ENCODE data around the gene CPVL.

Gene CPVL

DNA sequence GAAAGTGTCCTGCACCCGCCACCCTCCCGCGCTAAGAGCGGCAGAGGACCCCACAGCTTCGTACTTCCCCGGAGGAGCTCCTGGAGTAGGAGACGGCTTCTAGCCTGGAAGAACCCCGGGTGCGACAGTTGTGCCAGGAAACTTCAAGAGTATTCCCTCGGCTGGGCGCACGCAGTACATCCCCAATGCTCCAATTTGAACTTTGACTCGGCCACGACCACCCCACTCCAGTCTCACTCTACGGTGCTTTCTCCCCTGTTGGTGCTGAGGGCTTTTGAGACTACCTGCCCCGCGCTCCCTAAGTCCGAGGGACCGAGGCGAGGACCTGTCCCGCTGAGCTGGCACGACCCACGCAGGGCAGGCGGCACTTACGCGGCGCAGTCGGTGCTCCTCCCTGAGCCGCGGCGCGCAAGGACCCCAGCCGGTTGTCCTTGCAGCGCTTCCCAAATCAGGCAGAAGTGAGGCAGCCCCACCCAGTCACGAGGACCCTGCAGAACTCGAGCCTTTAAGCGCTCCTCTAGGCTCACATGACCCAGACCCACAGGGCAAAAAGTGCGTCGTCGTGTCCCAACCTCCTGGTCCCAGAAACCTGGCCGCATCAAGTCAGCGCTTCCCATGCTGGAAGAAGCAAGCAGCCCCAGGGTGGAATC, at the start of gene CPVL:
Gene CPVL, minus strand, starts transcription at position 481 of the 650 bp plus-strand sequence. CDS start 25,476 bp downstream, outside the sequence.
- DNase-seq (ENCODE audit: low read depth): no peak

DNA sequence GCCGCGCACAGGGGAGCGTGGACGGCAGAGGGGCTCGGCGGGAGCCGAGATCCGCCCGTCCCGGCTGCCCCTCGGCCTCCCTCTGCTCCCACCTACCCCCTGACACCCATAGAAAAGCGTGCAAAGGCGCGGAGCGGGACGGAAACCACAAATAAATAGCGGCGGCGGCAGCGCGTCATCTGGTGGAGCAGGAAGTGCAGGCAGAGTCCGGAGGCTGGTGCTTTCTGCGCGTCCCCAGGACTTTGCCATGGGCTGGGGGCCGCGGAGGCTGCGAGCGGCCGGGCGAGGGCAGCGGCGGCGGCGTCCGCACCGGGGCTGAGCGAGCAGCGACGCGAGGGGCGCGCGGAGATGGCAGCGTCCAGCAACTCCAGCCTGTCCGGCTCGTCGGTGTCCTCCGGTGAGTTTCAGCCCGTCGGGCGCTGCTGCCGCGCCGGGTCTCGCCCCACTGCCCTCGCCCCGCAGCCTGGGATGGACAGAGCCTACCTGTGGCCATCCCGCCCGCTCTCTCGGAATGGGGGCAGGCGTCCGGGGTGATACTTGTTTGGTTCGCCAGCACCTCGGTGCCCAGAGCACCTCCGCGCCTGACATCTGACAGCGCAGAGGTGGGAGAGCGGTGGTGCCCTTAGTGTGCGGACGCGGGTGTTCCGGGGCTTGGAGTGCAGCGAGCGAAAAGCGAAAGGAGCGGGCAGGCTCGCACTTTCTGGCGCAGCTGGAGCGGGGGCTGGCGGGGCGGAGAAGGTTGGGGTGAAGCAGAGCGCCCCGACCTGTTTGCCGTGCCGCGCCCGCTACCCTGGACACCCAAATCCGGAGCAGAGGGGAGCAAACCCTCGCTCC, 48.5 kb upstream of the CPVL start, which contains the start of gene CHN2:
Gene CHN2, plus strand, starts transcription at position 182 of the 834 bp plus-strand sequence.
- peak; percentile 4 for DNase-seq (ENCODE audit: low read depth)

DNA sequence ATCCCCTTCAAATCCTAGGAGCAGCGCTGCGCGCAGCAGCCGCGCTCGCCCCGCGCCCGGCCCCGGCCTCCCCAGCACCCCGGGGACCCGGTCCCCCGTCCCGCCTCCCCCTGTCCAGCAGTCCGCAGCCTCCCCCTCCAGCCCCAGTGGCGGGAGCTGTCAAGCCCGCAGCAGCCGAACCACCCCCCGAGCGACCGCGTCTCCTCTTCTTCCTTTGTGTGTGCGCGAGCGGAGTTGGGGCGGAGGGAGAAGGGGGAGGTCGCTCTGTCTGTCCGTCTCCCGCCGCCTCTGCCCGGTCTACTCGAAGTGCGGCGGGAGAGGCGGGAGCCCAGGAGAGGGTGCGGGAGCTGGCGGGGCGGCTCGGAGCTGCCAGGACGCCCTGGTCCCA, 47.9 kb upstream of the CPVL start:
- no peak for DNase-seq (ENCODE audit: low read depth)

DNA sequence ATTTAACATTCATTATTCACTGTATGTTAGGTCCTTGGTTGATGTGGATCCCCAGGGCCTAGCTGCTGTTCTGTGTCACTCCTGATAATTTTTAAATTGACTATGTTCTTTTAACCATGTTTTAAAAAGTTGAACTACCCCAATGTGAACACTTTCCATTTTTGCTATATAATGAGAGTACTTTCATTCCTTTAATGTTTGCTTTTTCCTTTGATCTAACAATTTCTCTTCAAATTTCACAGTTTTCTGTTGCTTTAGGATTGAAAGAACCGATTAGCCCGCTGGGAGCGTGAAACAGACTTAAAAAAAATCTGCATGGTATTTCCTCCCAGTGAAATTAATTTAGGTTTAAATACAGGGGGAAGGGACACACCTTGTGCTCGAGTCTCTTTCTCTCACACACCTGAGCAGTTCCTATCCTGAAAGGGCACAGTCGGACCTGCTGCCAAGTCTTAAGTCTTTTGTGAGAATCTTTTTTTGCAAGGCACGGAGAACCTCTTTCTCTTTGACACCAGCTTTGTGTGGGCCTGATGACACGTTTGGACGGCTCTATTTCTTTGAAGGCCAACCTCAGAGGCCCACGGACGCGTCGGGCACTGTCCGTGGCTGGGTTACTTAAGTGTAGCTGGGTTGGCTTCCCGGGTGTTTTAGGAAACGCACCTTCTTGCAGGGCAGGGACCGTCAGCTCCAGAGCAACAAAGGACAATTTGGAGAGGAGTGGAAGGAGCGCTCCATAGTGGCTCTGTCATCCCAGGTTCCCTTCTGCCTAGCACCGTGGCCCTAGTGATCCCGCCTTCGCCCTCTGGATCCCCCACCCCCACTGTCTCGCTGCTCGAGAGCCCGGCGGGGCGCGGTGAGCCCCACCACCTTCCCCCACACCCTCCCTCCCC, 47.2 kb upstream of the CPVL start:
- no peak for DNase-seq (ENCODE audit: low read depth)

DNA sequence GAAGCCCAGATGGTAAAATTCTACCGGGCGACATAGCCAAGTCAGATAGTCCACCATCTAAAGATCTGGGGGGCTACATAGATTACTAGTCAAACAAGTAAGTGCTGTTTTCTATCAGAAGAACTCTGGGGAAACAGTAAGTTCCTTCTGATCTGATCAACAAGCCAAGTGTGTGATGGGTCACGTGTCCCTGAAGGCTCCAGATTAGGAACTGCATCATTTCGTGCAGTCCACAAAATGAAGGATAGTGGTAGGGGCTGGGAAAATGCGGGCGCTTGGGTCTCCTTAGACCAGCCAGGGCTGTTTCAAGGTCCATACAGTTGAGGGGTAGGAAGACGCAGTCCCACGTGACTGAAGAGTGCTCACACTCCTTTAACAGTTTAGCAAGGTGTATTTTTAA, 46.5 kb upstream of the CPVL start:
- DNase-seq (ENCODE audit: low read depth): no peak

DNA sequence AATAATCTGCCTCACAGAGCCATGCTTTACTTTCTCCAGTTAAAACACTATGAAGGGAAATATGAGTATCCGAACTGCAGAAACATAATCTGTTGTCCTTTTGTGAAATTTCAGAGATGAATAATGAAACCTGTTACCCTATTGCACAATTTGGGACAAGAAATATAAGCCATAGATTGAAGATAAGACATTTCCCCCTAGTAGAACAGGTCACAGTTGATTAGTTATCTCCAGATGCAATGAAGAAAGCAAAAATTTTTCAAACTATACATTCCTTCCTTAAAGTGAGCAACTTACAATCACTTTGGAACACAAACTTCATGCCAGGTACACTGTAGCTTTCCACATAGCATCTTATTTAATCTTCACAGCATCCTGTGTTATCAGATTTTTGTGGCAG, 46.0 kb upstream of the CPVL start:
- no peak for DNase-seq (ENCODE audit: low read depth)

DNA sequence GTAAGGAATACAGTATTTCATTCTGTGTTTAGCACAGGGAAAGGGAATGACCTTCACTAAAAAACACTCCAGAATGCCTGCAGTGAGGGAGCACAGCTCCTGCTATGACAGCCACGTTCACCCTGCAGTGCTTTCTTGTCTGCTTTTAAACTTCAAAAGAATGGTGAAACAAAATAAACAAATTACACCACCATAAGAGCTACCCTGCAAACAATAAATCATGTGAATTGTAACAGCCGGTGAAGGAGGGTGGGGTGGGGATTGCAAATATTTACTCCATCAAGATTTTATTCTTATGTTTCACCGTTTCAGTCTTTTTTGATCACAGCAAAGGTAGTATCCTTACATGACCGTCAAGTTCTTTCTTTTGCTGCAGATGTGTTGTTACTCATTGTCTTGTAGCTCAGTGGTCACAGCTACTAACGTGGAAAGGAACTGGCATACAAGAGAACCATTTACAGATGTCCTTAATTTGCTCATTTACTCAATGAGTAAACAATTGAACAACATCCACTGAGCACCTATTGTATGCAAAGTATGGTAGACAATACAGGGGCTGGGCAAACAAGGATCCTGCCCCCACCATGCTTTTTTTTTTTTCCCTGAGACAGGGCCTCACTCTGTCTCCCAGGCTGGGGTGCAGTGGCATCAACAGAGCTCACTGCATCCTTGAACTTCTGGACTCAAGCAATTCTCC, 44.2 kb upstream of the CPVL start:
- DNase-seq (ENCODE audit: low read depth): no peak

DNA sequence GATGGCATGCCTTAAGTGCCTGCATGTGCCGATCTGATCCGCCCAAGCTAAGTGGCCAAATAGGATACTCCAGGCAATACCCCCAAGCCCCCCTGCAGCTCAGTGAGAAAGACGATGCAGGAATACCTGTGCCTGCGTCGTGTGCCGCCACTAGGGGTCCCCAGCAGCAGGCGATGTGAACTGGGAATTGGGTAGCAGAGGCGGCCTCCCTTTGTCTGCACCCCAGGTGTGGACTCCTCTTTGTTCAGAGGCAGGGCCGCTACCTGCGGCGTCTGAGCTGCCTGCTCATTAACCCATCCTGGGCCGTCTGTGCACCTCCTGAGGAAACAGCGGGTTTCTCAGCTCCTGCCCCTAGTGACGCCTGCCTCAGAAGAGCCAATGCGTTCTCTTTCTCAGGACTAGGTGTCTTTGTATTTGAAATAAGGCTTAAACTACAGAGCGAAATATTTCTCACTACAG, 43.4 kb upstream of the CPVL start:
- peak; percentile 13 for DNase-seq (ENCODE audit: low read depth)

DNA sequence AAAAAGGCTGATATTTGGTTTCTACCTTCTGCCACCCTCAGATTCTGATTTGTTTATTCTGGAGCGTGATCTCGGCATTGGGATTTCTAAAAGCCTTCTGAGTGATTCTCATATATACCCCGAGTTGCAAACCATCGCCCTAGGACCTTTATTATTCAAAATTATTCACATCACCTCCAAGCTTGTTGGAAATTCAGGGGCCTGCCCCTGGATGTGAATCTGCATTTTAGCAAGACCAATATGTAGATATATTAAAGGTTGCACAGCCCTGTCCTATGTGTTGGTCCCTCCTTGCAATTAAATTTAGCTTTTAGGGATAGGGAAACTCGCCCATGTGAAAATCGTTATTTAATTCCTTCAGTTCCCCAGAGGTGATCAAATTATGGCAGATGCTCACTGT, 39.3 kb upstream of the CPVL start:
- no peak for DNase-seq (ENCODE audit: low read depth)

DNA sequence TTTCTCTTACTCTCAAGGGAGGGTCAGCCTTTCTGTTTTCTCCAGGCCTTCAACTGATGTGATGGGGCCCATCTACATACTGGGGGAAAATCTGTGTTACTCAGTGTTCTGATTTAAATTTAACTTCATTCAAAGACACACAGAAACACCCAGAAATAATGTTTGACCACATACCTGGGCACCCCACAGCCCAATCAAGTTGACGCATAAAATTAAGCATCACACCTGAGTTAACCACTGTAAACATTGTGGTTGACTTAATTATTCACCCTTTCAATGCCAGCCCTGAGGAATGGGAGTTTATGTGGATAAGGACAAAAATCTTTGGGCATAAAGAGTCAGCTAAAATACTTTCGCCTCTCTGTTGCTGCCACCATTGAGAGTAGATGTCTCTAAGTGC, 38.3 kb upstream of the CPVL start:
- no peak for DNase-seq (ENCODE audit: low read depth)

DNA sequence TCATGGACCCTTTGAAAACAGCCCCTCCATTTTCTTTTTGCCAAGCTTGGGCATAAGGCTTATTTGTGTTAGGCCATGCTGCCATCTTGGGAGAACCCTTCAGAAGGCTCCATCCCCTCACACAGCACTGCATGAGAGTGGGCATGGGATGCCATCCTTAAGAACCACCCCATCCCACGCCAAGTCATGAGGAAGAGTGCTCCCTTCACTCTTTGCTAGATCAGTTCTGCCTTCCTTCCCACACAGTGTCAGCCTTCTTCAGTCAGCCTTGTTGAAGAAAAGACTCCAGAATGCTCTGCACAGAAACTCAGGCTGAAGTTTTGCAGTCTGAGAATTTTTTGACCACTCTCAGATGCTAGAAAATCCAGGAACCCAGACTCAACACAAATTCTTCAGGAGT, 32.8 kb upstream of the CPVL start:
- DNase-seq (ENCODE audit: low read depth): no peak

DNA sequence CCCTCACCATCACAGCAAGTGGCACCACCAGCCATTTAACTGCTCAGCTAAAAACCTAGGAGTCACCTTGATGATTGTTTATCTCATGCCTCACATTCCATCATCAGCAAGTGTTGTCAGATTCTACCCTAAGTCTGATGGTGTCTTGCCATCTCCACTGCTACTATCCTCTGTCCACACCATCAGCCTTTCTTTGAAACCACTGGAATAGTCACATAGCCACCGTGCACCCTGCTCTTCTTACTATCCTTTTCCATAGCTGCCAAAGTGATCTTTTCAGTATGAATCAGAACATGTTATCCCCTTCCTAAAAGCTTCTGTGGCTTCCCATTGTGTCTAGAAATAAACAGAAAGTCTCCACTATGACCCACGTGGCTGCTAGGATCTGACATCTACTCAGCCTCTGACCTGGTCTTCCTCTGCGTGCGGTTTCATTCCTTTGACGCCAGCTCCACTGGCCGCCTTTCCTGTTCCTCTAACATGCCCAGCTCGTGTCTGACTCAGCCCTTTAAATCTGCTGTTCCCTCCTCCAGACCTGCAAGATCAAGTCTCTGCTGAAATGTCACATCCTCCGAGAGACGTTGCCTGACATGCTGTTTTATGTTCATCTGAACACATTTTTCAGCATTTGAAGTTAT, 31.7 kb upstream of the CPVL start:
- DNase-seq (ENCODE audit: low read depth): peak; percentile 31

DNA sequence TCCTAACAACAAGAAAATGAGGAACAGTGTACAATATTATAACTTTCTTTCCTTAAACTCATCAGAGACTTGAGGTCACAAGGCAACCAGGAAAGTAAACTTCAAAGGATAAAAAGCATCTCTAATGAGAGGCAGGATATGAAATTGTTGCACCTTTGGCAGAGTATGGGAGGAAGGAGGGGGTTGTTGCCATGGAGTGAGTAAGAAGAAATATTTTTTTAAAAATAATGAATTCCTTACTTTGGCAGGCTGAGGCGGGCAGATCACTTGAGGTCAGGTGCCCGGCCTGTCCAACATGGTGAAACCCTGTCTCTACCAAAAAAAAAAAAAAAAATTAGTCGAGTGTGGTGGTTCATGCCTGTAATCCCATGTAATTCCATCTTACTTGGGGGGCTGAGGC, 27.1 kb upstream of the CPVL start:
- no peak for DNase-seq (ENCODE audit: low read depth)

DNA sequence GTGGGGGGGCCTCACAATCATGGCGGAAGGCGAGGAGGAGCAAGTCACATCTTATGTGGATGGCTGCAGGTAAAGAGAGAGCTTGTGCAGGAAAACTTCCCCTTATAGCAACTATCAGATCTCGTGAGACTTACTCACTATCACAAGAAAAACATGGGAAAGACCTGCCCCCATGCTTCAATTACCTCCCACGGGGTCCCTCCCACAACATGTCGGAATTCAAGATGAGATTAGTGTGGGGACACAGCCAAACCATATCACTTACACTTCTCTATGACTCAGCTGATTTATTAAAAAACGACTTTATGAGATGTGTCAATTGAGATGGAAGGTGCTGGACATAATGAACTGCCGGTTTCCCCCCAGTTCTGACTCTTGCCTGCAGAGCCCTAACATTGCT, 24.4 kb upstream of the CPVL start:
- peak; percentile 3 for DNase-seq (ENCODE audit: low read depth)

DNA sequence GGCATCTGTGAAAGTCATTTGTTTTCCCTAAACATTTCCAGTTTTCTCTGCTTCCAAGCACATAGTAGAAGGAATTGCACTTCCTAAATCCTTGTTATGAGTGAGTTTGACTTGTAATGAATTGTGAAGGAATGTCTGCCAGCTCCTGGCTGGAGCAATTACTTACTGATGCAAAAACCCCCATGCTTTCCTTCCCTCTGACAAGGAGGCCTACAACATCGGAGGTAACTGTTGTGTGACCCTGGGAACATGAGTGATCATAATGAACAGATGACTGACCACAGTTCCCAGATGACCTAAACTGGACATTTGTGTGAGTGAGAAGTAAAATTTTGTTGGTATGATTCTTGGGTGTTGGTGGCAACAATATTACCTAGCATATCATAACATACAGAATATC, 21.4 kb upstream of the CPVL start:
- no peak for DNase-seq (ENCODE audit: low read depth)

DNA sequence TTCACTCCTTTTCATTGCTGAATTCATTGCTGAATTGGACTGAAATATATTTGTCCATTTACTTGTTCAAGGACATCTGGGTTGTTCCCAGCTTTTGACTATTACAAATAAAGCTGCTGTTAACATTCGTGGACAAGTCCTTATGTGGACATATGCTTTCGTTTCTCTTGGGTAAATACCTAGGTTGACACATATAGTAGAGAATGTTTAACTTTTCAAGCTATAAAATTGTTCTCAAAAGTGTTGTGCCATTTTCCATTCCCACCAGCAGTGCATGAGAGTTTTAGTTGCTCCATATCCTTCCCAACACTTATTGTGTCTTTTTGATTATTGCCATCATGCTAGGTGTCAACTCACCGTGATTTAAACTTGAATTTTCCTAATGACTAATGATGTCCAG, 17.5 kb upstream of the CPVL start:
- DNase-seq (ENCODE audit: low read depth): no peak

DNA sequence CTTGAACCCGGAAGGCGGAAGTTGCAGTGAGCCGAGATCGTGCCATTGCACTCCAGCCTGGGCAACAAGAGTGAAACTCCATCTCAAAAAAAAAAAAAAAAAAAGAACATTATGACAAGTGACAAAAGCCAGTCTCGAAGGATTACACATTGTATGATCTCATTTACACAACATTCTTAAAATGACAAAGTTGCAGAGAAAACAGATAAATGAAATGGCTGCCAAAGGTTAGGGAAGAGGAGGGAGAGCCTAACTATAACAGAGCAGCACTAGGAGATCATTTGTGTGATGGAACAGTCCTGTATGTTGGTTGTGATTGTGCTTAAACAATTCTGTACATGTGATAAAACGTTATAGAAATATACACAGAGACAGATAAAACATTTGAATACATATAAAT, 16.2 kb upstream of the CPVL start:
- DNase-seq (ENCODE audit: low read depth): no peak

DNA sequence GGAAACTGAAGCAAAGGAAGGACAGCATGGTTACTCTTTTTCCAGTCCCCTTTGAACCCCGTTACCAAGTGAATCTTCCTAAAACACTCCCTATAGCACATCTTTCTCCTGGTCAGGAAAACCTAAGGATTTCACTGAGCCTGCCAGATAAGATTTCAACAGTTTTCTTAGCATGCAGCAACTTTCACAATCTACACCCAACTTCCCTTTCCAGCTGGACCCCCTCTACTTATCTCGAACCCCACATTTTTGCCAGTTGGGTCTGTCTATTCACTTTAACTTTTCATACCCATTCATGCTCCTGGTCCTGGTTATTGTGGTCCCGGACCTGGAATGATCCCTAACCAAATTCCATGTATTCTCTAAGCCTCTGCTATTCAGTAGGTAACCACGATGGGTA, 14.9 kb upstream of the CPVL start:
- DNase-seq (ENCODE audit: low read depth): no peak

DNA sequence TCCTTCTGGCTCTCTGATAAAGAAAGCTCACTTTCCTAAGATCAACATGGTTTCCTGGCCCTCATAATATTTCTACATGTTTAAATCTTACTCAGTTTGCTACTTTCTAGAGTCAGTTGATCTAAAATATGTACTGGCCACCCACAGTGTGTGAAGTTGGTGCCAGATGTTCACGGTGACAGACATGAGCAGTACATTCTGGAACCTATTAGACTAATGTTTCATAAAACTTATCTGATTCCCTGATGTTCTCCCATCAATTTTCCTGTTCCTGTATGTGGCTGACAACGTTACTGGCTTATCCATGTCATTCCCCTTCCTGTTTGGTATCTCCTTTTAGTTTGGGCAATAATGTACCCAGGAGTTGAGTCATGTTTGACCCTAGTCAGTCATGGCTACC, 13.7 kb upstream of the CPVL start:
- peak; percentile 11 for DNase-seq (ENCODE audit: low read depth)

DNA sequence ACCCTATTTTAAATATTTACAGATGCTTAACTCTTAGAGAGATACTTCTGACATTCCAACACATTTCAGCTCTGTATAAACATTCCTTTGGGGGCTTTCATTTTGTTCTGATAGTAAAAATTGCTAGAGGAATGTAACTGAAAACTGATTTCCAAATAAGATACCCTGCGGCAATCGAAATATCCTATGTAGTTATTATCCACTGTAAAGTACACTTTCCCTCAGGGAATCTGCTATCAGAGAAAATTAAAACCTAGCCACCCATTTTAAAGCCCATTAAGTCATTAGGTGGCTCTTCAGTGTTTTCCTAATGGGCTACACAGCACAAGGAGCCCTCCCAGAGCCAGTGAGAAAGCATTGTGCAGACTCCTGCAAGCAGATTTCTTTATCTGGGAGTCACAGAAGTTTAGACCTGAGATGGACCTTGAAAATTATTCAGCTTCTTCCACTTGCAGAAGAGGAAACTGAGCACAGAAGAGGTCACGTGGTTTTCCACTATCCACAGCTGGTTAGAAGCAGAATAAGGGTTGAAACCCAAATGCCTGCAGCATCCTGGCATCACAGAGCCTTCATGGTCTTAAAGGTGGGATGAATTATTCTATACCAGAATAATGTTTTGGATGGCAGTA, 12.6 kb upstream of the CPVL start:
- no peak for DNase-seq (ENCODE audit: low read depth)

DNA sequence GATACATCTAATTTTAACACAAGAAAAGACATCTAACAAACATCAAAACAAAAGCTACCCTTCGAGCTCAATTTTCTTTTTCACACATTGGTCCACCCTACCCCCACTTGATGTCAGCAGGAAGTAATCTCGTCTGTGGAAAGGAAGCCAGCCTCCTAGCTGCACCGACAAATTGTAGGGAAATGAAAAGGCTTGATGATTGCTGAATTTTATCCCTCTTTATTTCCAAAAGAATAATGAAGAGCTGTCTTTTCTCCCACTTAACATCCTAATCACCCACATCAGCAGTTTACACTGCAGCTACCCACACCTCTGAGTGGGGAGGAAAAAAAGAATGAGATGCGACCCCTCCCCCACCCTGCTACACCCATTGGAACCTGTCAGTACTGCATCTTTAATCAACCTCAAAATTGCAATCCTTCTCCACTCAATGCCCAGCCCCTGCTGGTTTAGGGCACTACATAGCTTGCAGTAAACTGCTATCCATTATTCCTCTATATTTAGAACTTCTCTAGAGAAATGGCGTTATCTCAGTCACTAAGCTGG, 10.6 kb upstream of the CPVL start:
- DNase-seq (ENCODE audit: low read depth): no peak

Measured in amniotic epithelial cell (primary cell).